ENCODE measurements around the gene PDCL3.

GRCh38 chr2:100580367-100581276 lies 17.8 kb downstream of the PDCL3 start:
- TF ChIP-seq CTCF (IDR thresholded peaks at IDR 0.05; ENCODE audit: low read depth, low read length, poor library complexity, severe bottlenecking), result no peak
- no peak for TF ChIP-seq EZH2phosphoT487 (IDR thresholded peaks at IDR 0.05; ENCODE audit: borderline replicate concordance, low read length)

Data from DOHH2 (cell line).